Measurements from ENCODE around the gene TULP1.
"Not testable (repeated sequence)": the region's sequence is repeated elsewhere in the genome, so short reads cannot be mapped to it uniquely, and the experiment has no call there.

Gene TULP1

DNA sequence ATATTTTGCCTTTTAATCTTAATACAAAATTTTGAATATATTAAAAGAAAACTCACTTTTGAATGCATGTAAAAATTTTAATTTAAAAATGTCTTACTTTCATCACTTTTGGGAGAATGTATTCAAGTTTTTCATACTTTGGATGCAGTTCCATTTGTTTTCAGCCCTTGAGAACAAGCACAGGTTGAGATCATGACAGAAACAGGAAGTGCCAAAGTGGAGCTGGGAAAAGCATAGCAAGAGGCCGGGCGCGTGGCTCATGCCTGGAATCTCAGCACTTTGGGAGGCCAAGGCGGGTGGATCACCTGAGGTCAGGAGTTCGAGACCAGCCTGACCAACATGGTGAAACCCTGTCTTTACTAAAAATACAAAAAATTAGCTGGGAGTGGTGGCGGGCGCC, 5.3 kb upstream of the TULP1 start:
- H3K9ac ChIP-seq (ENCODE audit: low read length); H3K4me1 ChIP-seq (ENCODE audit: control insufficient read depth, insufficient read depth, low read length); H3K27me3 ChIP-seq (ENCODE audit: control insufficient read depth, insufficient read depth, low read length); H3K27ac ChIP-seq (ENCODE audit: low read depth, low read length); H3K36me3 ChIP-seq (ENCODE audit: control insufficient read depth, insufficient read depth, low read length); H3K4me3 ChIP-seq (ENCODE audit: low read length): not testable (repeated sequence)

DNA sequence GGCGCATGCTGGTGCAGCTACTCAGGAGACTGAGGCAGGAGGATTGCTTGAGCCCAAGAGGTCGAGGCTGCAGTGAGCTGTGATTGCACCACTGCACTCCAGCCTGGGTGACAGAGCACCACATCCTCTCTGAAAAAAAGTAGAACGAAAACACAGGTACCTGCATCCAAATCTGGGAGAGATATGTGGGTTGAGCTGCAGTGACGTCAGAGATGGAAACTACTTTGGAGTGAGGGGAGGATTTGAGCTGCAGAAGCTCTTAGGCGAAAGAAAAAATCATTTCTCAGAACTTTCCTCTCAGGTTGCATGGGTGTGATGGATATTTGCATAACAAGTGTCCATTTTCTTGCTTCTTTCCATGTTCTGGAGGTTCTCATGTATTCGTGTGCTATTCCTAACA, 4.0 kb upstream of the TULP1 start:
- H3K27ac ChIP-seq (ENCODE audit: low read depth, low read length), result no peak overlapping the region
- H3K4me1 ChIP-seq (ENCODE audit: control insufficient read depth, insufficient read depth, low read length), result no peaks in the 10 kb centered on the region
- no peaks in the 10 kb centered on the region for H3K36me3 ChIP-seq (ENCODE audit: control insufficient read depth, insufficient read depth, low read length)
- no peak overlapping the region for H3K4me3 ChIP-seq (ENCODE audit: low read length)
- H3K9ac ChIP-seq (ENCODE audit: low read length), result no peak overlapping the region
- peaks cover 2% of the 10 kb centered on the region for H3K27me3 ChIP-seq (ENCODE audit: control insufficient read depth, insufficient read depth, low read length)

DNA sequence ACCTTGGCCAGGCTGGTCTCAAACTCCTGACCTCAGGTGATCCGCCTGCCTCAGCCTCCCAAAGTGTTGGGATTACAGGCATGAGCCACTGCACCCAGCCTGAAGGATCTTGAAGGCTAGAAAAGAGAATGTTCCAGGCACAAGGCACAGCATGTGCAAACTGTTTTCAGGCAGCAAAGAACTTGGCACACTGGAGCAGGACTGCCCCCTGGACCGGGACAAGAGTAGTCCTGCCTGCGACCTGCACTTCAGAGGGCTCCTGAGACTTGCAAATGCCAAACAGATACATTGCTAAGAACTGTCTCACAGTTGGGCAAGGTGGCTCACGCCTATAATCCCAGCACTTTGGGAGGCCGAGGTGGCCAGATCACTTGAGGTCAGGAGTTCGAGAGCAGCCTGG, 3.2 kb upstream of the TULP1 start:
- H3K36me3 ChIP-seq (ENCODE audit: control insufficient read depth, insufficient read depth, low read length); H3K27ac ChIP-seq (ENCODE audit: low read depth, low read length); H3K4me1 ChIP-seq (ENCODE audit: control insufficient read depth, insufficient read depth, low read length); H3K4me3 ChIP-seq (ENCODE audit: low read length); H3K27me3 ChIP-seq (ENCODE audit: control insufficient read depth, insufficient read depth, low read length); H3K9ac ChIP-seq (ENCODE audit: low read length): not testable (repeated sequence)

DNA sequence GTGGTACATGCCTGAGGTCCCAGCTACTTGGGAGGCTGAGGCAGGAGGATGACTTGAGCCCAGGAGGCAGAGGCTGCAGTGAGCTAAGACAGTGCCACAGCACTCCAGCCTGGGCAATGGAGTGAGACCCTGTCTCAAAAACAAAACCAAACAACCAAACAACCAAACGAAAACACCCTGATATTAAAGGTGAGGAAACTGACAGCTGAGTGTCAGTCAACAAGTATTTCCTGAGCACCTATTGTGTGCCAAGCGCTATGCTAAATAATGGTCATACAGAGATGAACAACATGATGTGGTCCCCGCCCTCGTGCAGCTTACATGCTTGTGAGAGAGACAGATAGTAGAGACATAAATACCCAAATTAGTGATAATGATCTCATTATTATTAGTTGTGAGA, 1.9 kb upstream of the TULP1 start:
- H3K27me3 ChIP-seq (ENCODE audit: control insufficient read depth, insufficient read depth, low read length), result peaks cover 2% of the 10 kb centered on the region
- no peaks in the 10 kb centered on the region for H3K36me3 ChIP-seq (ENCODE audit: control insufficient read depth, insufficient read depth, low read length)
- H3K4me3 ChIP-seq (ENCODE audit: low read length), result no peak overlapping the region
- no peak overlapping the region for H3K9ac ChIP-seq (ENCODE audit: low read length)
- H3K27ac ChIP-seq (ENCODE audit: low read depth, low read length), result no peak overlapping the region
- H3K4me1 ChIP-seq (ENCODE audit: control insufficient read depth, insufficient read depth, low read length), result no peaks in the 10 kb centered on the region

DNA sequence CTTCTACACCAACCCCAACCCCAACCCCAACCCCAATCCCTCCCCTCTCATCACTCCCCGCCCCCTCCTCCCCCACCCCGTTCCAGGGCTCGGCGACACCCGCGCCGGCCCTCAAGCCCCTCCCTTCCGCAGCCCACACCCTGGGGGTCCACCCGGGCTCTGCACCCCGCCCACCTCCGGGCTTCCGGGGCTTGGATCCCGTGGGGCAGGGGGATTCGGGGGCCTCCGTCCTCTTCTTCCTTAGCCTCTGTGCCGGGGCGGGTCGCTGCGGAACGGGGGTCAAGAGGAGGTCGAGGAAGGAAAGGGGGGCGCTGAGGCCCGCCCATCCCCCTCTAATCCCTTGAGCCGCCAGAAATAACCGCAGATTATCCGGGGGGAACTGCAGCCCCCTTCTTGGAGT, 690 bp downstream of the TULP1 start:
- Histone ChIP-seq H3K4me3 (ENCODE audit: low read length) (no peak overlapping the region), H3K27me3 (ENCODE audit: control insufficient read depth, insufficient read depth, low read length) (peaks cover 3% of the 10 kb centered on the region), H3K36me3 (ENCODE audit: control insufficient read depth, insufficient read depth, low read length) (no peaks in the 10 kb centered on the region), H3K9ac (ENCODE audit: low read length) (no peak overlapping the region), H3K4me1 (ENCODE audit: control insufficient read depth, insufficient read depth, low read length) (no peaks in the 10 kb centered on the region), H3K27ac (ENCODE audit: low read depth, low read length) (no peak overlapping the region)

DNA sequence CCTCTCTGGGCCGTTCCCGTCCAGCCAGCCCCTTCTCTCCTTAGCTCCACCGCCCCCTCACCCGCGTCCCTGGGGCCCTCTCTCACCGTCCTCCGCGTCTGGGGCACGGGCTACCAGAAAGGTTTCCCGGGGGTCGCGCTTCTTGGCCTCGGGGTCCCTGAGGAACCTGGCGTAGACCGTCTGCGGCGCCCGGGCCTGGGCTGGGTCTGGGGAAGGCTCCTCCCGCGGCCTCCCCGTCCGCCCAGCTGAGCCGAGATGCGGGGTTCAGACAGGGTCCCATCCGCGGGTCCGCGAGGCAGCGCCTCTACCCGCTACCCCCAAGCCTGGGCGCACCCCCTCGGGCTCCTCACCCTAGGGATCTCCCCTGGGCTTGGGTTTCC, 1.1 kb downstream of the TULP1 start:
- Histone ChIP-seq H3K27ac (ENCODE audit: low read depth, low read length) (no peak overlapping the region), H3K36me3 (ENCODE audit: control insufficient read depth, insufficient read depth, low read length) (no peaks in the 10 kb centered on the region), H3K9ac (ENCODE audit: low read length) (no peak overlapping the region), H3K4me3 (ENCODE audit: low read length) (no peak overlapping the region), H3K4me1 (ENCODE audit: control insufficient read depth, insufficient read depth, low read length) (no peaks in the 10 kb centered on the region), H3K27me3 (ENCODE audit: control insufficient read depth, insufficient read depth, low read length) (peaks cover 3% of the 10 kb centered on the region)

DNA sequence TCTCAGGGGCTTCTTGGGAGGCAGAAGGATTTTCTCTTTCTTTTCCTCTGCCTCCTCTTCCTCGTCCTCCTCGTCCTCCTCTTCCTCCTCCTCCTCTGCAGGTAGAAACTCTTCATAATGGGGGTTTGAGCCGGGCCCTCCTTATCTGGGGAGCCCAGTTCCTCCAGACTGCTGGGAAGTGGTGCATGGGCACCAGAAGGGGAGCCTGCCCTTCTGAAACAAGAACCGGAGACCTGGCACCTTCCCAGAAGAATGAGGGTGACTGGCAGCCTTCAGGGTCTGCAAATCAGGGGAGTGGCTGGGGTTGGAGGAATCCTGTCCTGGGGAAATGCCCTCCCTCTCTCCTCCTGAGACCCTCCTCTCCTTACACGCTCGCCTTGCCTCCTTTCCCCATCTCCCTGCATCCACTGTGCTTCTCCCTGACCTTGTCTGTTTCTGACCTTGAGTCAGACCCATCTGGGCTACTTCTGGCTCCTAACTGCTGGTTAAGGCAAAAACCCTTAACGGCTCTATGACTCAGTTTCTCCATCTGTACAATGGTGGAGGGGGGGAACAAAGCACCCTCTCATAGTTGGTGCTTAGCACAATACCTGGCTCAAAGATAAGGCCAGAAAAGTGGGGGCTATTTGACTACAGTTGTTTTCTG, 1.7 kb downstream of the TULP1 start:
- H3K27ac ChIP-seq (ENCODE audit: low read depth, low read length), result no peak overlapping the region
- H3K4me3 ChIP-seq (ENCODE audit: low read length), result no peak overlapping the region
- H3K27me3 ChIP-seq (ENCODE audit: control insufficient read depth, insufficient read depth, low read length), result peaks cover 3% of the 10 kb centered on the region
- H3K36me3 ChIP-seq (ENCODE audit: control insufficient read depth, insufficient read depth, low read length), result no peaks in the 10 kb centered on the region
- H3K4me1 ChIP-seq (ENCODE audit: control insufficient read depth, insufficient read depth, low read length), result no peaks in the 10 kb centered on the region
- H3K9ac ChIP-seq (ENCODE audit: low read length), result no peak overlapping the region

DNA sequence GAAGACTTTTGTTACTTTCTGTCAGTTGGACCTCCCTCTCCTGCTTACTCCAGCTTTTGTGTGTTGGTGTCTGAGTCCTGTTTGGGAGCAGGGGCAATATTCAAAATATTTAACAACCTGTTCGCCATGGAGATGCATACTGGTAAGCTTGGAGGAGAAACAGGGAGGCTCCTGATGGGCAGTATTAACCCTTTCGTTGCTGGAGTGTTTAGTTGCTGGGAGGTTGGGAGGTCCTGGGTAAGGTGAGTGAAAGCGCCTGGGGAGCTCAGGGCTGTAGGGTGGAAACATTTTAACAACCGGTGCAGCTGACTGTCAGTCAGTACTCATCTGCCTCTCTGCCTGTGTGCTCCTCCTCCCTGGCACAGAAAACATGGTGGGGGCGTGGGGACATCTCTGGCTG, 4.2 kb downstream of the TULP1 start:
- no peak overlapping the region for H3K9ac ChIP-seq (ENCODE audit: low read length)
- H3K36me3 ChIP-seq (ENCODE audit: control insufficient read depth, insufficient read depth, low read length), result no peaks in the 10 kb centered on the region
- H3K4me1 ChIP-seq (ENCODE audit: control insufficient read depth, insufficient read depth, low read length), result no peaks in the 10 kb centered on the region
- no peak overlapping the region for H3K27ac ChIP-seq (ENCODE audit: low read depth, low read length)
- peaks cover 3% of the 10 kb centered on the region for H3K27me3 ChIP-seq (ENCODE audit: control insufficient read depth, insufficient read depth, low read length)
- H3K4me3 ChIP-seq (ENCODE audit: low read length), result no peak overlapping the region

DNA sequence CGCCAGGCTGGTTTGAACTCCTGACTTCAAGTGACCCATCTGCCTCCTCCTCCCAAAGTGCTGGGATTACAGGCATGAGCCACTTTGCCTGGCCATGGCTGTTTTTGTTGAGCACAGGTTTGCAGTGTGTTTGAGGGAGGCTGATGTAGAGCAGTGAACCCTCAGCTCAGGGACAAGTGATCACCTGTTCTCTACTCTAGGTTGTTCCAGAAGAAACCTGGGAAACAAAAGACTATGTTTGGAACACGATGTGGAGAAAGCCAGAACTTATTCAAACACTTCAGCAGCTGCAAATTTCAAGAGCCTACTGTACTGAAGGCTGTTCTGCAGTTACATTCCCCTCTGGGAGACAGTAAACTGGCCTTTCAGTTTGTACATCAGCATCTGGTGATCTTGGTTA, 4.7 kb downstream of the TULP1 start:
- Histone ChIP-seq H3K36me3 (ENCODE audit: control insufficient read depth, insufficient read depth, low read length) (no peaks in the 10 kb centered on the region), H3K4me1 (ENCODE audit: control insufficient read depth, insufficient read depth, low read length) (no peaks in the 10 kb centered on the region), H3K4me3 (ENCODE audit: low read length) (no peak overlapping the region), H3K27me3 (ENCODE audit: control insufficient read depth, insufficient read depth, low read length) (peaks cover 3% of the 10 kb centered on the region), H3K27ac (ENCODE audit: low read depth, low read length) (no peak overlapping the region), H3K9ac (ENCODE audit: low read length) (no peak overlapping the region)

DNA sequence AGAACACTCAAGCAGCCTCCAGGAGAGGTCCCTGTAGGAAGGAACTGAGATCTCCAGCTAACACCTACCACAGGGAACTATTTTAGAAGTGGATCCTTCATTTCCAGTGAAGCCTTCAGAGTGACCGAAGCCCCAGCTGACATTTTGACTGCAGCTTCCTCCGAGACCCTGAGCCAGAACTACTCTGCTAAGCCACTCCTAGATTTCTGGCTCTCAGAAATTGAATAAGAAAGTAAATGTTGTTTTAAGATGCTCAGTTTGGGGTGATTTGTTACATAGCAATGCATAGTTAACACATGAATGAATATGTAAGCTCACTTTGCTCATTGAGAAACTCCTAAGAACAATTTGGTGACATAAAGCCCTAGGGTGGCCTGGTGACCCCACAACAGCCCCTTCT, 5.5 kb downstream of the TULP1 start:
- no peaks in the 10 kb centered on the region for H3K36me3 ChIP-seq (ENCODE audit: control insufficient read depth, insufficient read depth, low read length)

DNA sequence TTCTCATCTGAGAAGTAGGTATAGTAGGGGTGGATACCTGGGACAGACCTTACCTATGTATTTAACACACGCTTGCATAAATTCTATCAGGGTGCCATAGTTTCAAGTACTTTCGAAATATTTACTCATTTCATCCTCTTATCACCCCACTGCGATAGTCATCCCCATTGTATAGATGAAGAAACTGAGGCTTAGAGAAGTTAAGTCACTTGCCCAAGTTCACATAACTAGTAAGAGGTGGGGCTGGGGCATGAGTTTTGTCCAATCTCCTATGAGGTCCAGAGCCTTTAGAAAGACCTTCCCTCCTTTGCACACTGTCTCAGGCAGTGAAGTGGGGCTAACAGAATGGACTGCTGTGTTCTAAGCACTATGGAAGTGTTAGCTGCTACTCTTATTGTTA, 6.2 kb downstream of the TULP1 start:
- H3K4me1 ChIP-seq (ENCODE audit: control insufficient read depth, insufficient read depth, low read length), result no peaks in the 10 kb centered on the region
- H3K4me3 ChIP-seq (ENCODE audit: low read length), result no peak overlapping the region
- H3K36me3 ChIP-seq (ENCODE audit: control insufficient read depth, insufficient read depth, low read length), result no peaks in the 10 kb centered on the region
- H3K27me3 ChIP-seq (ENCODE audit: control insufficient read depth, insufficient read depth, low read length), result peaks cover 2% of the 10 kb centered on the region
- no peak overlapping the region for H3K9ac ChIP-seq (ENCODE audit: low read length)
- H3K27ac ChIP-seq (ENCODE audit: low read depth, low read length), result no peak overlapping the region

More for the DNA sequence above, 5.5 kb downstream of the TULP1 start:
- Histone ChIP-seq H3K27ac (ENCODE audit: low read depth, low read length) (no peak overlapping the region), H3K4me3 (ENCODE audit: low read length) (no peak overlapping the region), H3K27me3 (ENCODE audit: control insufficient read depth, insufficient read depth, low read length) (peaks cover 2% of the 10 kb centered on the region), H3K9ac (ENCODE audit: low read length) (no peak overlapping the region), H3K4me1 (ENCODE audit: control insufficient read depth, insufficient read depth, low read length) (no peaks in the 10 kb centered on the region)

DNA sequence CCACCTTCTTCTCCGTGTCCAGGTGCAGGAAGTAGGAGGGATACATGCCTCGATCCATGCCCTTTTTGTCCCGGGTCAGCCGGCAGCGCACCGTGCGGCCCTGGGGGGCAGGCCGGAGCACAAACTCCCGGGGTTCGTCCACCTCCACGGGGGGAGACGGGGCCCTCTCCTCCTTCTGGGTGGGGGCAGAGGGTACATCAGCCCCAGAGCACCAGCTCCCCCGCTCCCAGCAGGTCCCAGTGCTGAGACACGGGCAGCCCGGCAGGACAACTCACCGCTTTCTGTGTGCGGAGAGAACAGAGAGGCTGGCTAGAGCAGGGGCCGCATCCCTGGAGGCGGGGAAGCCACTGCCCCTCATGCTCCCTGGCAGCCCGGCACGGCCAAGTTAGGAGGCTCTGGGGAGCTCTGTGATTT, 6.7 kb downstream of the TULP1 start:
- Histone ChIP-seq H3K27me3 (ENCODE audit: control insufficient read depth, insufficient read depth, low read length) (peaks cover 2% of the 10 kb centered on the region), H3K4me1 (ENCODE audit: control insufficient read depth, insufficient read depth, low read length) (no peaks in the 10 kb centered on the region), H3K27ac (ENCODE audit: low read depth, low read length) (no peak overlapping the region), H3K4me3 (ENCODE audit: low read length) (no peak overlapping the region), H3K36me3 (ENCODE audit: control insufficient read depth, insufficient read depth, low read length) (no peaks in the 10 kb centered on the region), H3K9ac (ENCODE audit: low read length) (no peak overlapping the region)

DNA sequence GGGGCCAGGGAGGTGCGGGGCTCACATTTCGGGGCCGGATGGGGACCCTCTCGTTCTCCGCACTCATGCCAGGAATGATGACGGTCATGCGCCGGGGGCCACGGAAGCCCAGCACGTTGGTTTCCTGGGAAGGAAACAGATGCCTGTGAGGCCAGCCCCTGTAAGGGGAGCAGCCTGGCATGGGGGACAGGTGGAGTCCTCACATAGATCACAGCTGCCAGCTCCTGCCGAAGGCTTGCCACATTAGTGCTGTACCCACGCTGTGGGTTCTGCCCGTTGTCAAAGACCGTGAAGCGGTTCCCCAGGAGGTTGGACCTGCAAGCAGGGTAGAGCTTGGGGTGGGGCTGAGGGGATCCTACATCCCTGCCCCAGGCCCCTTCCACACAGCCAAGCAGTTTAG, 9.2 kb downstream of the TULP1 start:
- Histone ChIP-seq H3K4me3 (ENCODE audit: low read length) (no peak overlapping the region), H3K4me1 (ENCODE audit: control insufficient read depth, insufficient read depth, low read length) (no peaks in the 10 kb centered on the region), H3K36me3 (ENCODE audit: control insufficient read depth, insufficient read depth, low read length) (no peaks in the 10 kb centered on the region), H3K9ac (ENCODE audit: low read length) (no peak overlapping the region), H3K27ac (ENCODE audit: low read depth, low read length) (no peak overlapping the region), H3K27me3 (ENCODE audit: control insufficient read depth, insufficient read depth, low read length) (no peaks in the 10 kb centered on the region)

All from rectal smooth muscle tissue (tissue), 1 donor.